GM18505 (cell line): ENCODE data around the gene MYCL.
"Not testable (repeated sequence)": the region's sequence is repeated elsewhere in the genome, so short reads cannot be mapped to it uniquely, and the experiment has no call there.

Experiments used
- ATAC-seq: cut with Tn5 transposase; IDR thresholded peaks from one replicate; pipeline ENCODE4 v1.9.1; 2021; ENCODE audit not compliant: unreplicated experiment
- POLR2A ChIP-seq: IDR thresholded peaks from 4 replicates; pipeline ENCODE4 v1.6.1; 2011; ENCODE audit warnings: borderline replicate concordance; ENCODE audit not compliant: insufficient read depth, insufficient read length; ENCODE audit errors: extremely low read depth

MYCL gene

DNA sequence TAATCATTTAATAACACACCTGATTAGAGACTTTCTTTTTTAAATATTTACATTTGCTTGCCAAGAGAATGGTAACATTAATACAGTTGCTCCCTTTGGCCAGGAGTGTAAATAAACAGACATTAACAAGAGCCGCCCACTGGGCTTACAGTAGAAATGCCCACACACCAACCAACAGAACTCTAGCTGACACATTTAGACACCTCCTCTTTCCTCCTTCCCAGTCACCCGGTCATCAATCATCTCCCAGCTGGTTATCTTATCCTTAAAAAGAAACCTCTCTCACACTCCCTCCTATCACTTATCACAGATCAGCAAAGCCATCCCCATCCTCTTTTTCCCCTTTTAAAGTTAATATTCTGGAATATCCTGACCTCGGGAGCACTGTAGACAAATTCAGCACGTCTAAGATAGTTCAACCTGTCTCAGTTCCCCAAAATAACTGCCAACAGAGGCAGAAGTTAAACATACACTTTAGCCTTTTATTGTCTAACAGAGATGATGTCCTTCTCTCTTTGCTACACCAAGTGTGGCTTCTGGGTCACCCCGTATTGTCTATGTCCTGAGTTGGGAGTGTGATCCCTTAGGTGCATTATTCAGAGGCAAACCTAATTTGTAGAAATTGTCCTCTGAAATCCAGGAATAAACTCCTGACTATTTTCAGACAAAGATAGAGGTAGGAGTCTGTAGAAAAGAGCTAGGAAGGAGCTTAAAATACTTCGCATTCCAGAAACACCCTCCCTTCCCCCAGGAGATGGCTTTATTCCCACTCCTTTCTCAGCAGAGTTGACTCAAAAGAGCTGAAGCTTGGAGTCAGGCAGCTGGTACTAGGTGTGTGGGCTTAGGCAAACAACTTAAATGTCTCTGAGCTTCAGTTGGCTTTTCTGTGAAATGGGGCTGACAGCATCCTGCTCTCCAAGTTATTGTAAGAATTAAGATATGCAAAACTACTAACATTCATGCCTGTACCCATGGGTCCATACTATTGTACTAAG lies 8.8 kb downstream of the MYCL start:
- ATAC-seq, result no peak

GRCh38 chr1:39890880-39891279 lies 10.8 kb downstream of the MYCL start:
- TF ChIP-seq POLR2A, result no peak
- no peak for ATAC-seq

More for the DNA sequence above, 8.8 kb downstream of the MYCL start:
- no peak for TF ChIP-seq POLR2A

GRCh38 chr1:39890273-39890672 lies 11.4 kb downstream of the MYCL start:
- TF ChIP-seq POLR2A, result no peak
- no peak for ATAC-seq

- ATAC-seq, result no peak
- TF ChIP-seq POLR2A, result no peak
These were observed 14.9 kb downstream of the MYCL start for GRCh38 chr1:39886757-39887231.

- TF ChIP-seq POLR2A, result no peak
- no peak for ATAC-seq
These were observed 16.2 kb downstream of the MYCL start for GRCh38 chr1:39885516-39885915.

GRCh38 chr1:39882152-39882551 lies 19.6 kb downstream of the MYCL start:
- ATAC-seq, result no peak
- no peak for TF ChIP-seq POLR2A

GRCh38 chr1:39877980-39878956 lies 23.4 kb downstream of the MYCL start:
- TF ChIP-seq POLR2A, result no peak
- no peak for ATAC-seq

DNA sequence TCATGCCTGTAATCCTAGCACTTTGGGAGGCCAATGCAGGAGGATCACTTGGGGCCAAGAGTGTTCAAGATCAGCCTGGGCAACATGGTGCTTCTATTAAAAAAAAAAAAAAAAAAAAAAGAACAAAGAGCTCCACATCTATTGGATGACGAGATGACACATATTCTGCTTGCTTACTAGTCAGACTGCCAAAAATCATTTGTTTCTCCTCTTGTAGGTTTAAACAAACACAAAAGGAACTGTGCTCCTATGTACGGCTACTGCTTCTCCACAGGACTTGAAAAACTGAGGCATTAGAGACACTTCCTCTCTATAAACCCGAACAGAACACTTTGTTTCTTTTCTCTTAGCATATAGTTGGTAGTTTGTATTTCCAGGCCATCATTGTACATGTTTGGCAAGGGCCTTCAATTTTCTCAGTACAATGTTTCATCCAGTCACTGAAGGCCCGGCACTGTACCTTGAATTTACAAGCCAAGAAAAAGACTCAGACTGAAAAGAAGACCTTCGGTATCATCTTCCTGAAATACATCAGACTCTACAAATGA lies 24.4 kb downstream of the MYCL start:
- ATAC-seq, result no peak
- no peak for TF ChIP-seq POLR2A

GRCh38 chr1:39876144-39876543 lies 25.6 kb downstream of the MYCL start:
- no peak for ATAC-seq
- no peak for TF ChIP-seq POLR2A

DNA sequence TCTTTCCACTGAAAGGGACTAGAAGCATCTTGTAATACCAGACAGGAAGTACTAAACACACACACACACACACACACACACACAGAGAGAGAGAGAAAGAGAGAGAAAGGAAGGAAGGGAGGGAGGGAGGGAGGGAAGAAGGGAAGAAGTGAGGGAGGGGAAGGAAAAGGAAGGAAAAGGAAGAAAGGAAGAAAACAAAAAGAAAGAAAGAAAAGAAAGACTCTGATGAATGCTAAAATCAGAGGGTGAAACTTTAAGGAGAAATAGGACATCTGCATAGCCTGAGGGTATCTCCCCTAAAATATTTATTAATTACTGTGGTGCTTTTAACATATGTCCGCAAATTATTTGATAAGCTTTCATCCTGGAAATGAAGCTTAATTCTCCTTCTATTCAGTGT lies 29.0 kb downstream of the MYCL start:
- TF ChIP-seq POLR2A, result no peak
- no peak for ATAC-seq

GRCh38 chr1:39871796-39872195 lies 29.9 kb downstream of the MYCL start:
- ATAC-seq, result no peak
- no peak for TF ChIP-seq POLR2A

- ATAC-seq, result not testable (repeated sequence)
These were observed 30.7 kb downstream of the MYCL start for GRCh38 chr1:39871043-39871442.

GRCh38 chr1:39869538-39870112 lies 32.1 kb downstream of the MYCL start:
- ATAC-seq, result not testable (repeated sequence)
